Heart left ventricle (tissue), 13 donors: Measurements from ENCODE around the gene RHBDL3.

Experiments
- POLR2A ChIP-seq, 2 donors: fragments of 450-650 bp; IDR thresholded peaks; one replicate each; pipeline ENCODE4 v1.6.1; 2017; ENCODE audit warnings: antibody characterized with exemption in 2 of 2, mild to moderate bottlenecking in 2 of 2, moderate library complexity in 2 of 2
- TF ChIP-seq, protein P1 (sequence below), 12 donors: fragments of 200-600 bp; sonication (generic) in 4 of 12; IDR thresholded peaks; one replicate each; pipeline versions ENCODE4 v1.5.0 to v1.8.0; 2018 to 2022; ENCODE audit warnings: antibody characterized with exemption in 12 of 12, mild to moderate bottlenecking in 5 of 12
- donor health status: ischemic (EF 13 %, LVEDD 7.1; RV severe dilation, severe dysfunction).
- donor health status: DM: no; HTN: yes; CAD: no.
- donor health status: DM: no; HTN: no; CAD: no.
- donor health status: ischemic (EF 25% LVEDD 6.9; RV normal size, moderate dysfunction).
- donor health status: ischemic (EF 25% LVEDD 5.7; RV mildly dilated, moderate dysfunction).
- donor health status: ischemic (EF 35%, LVEDD 5.7; RV mildly dilated, moderate dysfunction).
- donor health status: nonischemic (EF 11% LVEDD 7.7; RV severe dilation, severe dysfunction).
- donor health status: DM: yes; HTN: yes; CAD: no.
- donor health status: PGD.
- donor health status: ischemic (EF 29% LVEDD 5.4; RV normal size, mild dysfunction).
- donor health status: nonischemic (EF 23%, LVEDD 6.1; RV moderate dilation, normal function).

DNA sequence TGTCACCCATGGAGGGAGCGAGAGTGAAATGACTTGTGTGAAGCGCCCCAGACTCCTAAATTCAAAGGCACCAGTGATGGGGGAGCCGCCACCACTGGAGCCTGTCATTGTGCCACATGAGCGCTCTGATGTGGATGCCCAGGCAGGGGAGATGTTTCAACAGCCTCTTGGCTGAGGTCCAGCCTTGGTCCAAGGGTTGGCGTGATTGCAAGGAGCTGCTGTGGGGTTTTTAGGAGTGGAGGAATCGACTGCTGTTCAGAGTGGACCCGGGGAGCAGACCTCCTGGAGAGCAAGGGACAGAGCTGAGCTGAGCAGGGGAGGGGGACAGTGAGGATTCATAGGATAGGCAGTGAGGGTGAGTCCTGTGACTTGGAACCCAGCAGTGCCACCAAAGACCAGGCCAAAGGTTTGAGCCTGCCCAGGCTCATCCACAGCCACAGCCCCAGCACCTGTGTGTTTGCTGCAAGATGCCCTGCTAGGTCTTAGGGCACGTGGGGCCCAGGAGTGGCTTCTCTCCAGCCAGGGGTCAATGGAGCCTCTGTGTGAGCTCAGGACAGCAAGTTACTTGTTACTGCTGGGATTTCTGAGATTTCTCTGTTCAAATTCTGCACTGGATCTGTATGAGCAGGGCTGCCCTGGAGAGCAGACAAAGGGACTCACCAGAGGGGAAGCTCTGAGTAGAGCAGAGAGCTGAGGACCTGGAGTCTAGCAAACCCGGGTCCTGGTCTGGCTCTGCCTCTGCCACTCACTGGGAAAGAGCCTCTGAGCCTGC is 20.3 kb downstream of the RHBDL3 start:
- TF ChIP-seq, protein P1, sequence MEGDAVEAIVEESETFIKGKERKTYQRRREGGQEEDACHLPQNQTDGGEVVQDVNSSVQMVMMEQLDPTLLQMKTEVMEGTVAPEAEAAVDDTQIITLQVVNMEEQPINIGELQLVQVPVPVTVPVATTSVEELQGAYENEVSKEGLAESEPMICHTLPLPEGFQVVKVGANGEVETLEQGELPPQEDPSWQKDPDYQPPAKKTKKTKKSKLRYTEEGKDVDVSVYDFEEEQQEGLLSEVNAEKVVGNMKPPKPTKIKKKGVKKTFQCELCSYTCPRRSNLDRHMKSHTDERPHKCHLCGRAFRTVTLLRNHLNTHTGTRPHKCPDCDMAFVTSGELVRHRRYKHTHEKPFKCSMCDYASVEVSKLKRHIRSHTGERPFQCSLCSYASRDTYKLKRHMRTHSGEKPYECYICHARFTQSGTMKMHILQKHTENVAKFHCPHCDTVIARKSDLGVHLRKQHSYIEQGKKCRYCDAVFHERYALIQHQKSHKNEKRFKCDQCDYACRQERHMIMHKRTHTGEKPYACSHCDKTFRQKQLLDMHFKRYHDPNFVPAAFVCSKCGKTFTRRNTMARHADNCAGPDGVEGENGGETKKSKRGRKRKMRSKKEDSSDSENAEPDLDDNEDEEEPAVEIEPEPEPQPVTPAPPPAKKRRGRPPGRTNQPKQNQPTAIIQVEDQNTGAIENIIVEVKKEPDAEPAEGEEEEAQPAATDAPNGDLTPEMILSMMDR (IDR thresholded peaks at IDR 0.05), result no peak
- no peak for TF ChIP-seq POLR2A (IDR thresholded peaks at IDR 0.05)
